Spinal cord (tissue), 10 donors: Measurements from ENCODE around the gene TNNT2. TPM values are rescaled to one million over a fixed set of nuclear protein-coding genes. Genes with fewer than 3 reads are reported as not detected.
A peak's percentile ranks its signal among the peaks of the same experiment; 100 is the strongest.

ENCODE experiments used
- DNase-seq, 6 donors: peaks; one replicate each; pipeline versions ENCODE4 v3.0.0 to v3.0.0-alpha.2; 2013 to 2015; ENCODE audit warnings: low spot score in 6 of 6, low read depth in 4 of 6
- H3K27ac ChIP-seq: one replicate; pipeline ENCODE4 v1.5.1; 2013; ENCODE audit warnings: low read depth, low read length, control low read depth
- H3K27me3 ChIP-seq: one replicate; pipeline ENCODE4 v1.6.1; 2013; ENCODE audit warnings: low read length; ENCODE audit not compliant: control insufficient read depth, insufficient read depth
- H3K36me3 ChIP-seq: one replicate; pipeline ENCODE4 v1.6.1; 2013; ENCODE audit warnings: low read length; ENCODE audit not compliant: control insufficient read depth, insufficient read depth
- H3K4me1 ChIP-seq: one replicate; pipeline ENCODE4 v1.6.1; 2013; ENCODE audit warnings: low read length; ENCODE audit not compliant: control insufficient read depth, insufficient read depth
- H3K4me3 ChIP-seq: one replicate; pipeline ENCODE4 v1.5.1; 2013; ENCODE audit warnings: low read depth, low read length, control low read depth
- H3K9me3 ChIP-seq: one replicate; pipeline ENCODE4 v1.6.1; 2013; ENCODE audit warnings: low read length; ENCODE audit not compliant: control insufficient read depth, insufficient read depth
- WGBS: methylation state at CpG from one replicate; pipeline ENCODE4 v1.1.5; 2013; ENCODE audit warnings: missing lambda C conversion rate; ENCODE audit not compliant: insufficient coverage; 5-methylcytosine and 5-hydroxymethylcytosine counted together
- polyA plus RNA-seq, 2 donors: library from polyadenylated mRNA; unstranded; fragments of 120-200 nt; gene quantifications; one replicate each; pipeline ENCODE4 v1.2.1, GENCODE V29; 2013; ENCODE audit not compliant: insufficient read length in 2 of 2
- total RNA-seq, 2 donors: library from RNA; depleted of rRNA in 1 of 2; stranded (reverse); fragments of 120-200 nt in 1 of 2; fragments of >200 nt in 1 of 2; gene quantifications; one replicate each; pipeline versions ENCODE4 v1.2.3 to v1.2.4, GENCODE V29; 2013 to 2014
- donor health status: healthy.

Gene TNNT2
- total and polyA plus RNA-seq, 4 donors = 1.4 to 23.4 (median 4.6) TPM

GRCh38 chr1:201404722-201405483, 27.4 kb upstream of the TNNT2 start:
- Histone ChIP-seq H3K27me3 (peaks cover 29% of the 10 kb centered on the region), H3K9me3 (no peaks in the 10 kb centered on the region), H3K36me3 (no peaks in the 10 kb centered on the region), H3K27ac (no peak overlapping the region), H3K4me1 (peaks cover 11% of the 10 kb centered on the region), H3K4me3 (no peak overlapping the region)
- WGBS = 88% methylated on average over 6 of the region's 11 CpGs
- no peak for DNase-seq

DNA sequence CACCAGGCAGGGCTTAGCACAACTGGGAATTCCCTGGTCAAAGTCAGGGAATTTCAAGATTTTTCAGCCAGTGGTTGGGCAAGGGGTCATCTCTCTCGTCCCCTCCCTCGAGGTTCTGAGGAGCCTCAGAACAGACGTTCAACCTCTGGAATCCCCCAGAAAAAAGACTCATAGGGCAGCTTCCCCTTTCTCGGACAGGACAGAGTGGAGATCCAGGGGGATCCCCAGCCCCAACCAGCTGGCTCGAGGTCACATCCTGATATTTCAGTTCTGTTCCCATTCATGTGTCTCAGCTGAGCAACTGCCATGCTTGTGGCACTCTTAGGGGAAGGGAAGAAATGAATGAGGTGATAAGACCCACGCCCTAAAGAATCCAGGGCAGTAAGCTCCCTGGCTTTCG, 26.6 kb upstream of the TNNT2 start:
- no peak overlapping the region for H3K4me3 ChIP-seq
- H3K27ac ChIP-seq = no peak overlapping the region
- peaks cover 37% of the 10 kb centered on the region for H3K27me3 ChIP-seq
- no peak for DNase-seq
- 78% methylated on average over 5 of the region's 7 CpGs for WGBS
- H3K4me1 ChIP-seq = peaks cover 19% of the 10 kb centered on the region
- no peaks in the 10 kb centered on the region for H3K36me3 ChIP-seq
- no peaks in the 10 kb centered on the region for H3K9me3 ChIP-seq

DNA sequence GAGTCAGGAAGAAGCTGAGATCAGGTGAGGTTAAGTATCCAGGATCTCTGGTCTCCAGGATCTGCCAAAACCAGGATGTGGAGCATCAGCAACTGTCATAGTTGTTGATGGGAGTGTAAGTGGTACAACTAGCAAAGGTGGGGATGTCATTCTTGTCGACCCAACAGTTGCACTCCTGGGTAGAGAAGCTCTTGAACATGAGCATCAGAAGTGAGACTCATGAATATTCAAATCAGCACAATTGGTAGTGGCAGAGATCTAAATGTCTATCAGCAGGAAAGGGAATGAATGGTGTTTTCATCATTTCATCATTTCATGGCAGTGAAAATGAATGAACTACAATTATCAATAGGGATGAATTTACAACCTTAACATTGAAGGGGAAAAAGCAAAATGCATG, 25.9 kb upstream of the TNNT2 start:
- Histone ChIP-seq H3K27me3 (peaks cover 44% of the 10 kb centered on the region), H3K9me3 (no peaks in the 10 kb centered on the region), H3K4me1 (peaks cover 22% of the 10 kb centered on the region), H3K27ac (no peak overlapping the region), H3K36me3 (no peaks in the 10 kb centered on the region), H3K4me3 (no peak overlapping the region)
- DNase-seq = no peak
- 63% methylated on average over 1 of the region's 1 CpG for WGBS

DNA sequence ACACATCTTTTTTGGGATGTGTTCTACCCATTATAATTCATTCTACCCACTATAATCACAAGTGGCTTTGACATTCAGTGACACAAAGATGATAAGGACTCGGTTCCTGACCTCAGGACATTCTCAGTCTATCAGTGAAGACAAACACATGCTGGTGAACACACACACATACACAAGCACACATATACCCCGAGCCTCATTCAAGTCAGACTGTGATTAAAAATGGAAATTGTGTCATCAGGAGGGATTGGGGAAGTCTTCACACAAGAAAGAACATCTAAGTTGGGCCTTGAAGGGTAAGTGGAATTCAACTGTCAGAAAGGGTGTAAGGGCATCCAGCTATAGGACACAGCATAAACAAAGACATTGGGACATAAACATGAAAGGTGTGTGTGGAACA, 24.2 kb upstream of the TNNT2 start:
- H3K4me1 ChIP-seq = peaks cover 22% of the 10 kb centered on the region
- H3K27me3 ChIP-seq = peaks cover 50% of the 10 kb centered on the region
- no CpG with 5 or more reads among the region's 2 CpGs for WGBS

DNA sequence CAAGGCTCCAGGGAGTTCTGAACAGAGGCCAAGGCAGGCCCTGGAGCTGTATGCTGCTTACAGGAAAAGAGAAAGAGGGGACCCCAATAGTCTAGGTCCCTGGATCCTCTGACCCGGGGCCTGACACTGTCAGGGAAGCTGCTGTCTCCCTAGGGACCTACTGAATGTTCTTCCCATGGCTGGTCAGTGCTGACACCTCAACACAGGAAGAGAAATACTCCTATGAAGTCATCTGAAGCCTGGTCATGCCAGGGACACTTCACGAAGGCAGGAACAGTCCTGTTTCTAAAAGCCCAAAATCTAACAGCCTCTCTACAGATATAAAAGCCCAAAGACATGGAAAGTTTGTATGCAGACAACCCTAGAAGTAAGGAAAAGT, 23.4 kb upstream of the TNNT2 start:
- Histone ChIP-seq H3K36me3 (no peaks in the 10 kb centered on the region), H3K27ac (no peak overlapping the region), H3K9me3 (no peaks in the 10 kb centered on the region), H3K27me3 (peaks cover 50% of the 10 kb centered on the region), H3K4me1 (peaks cover 24% of the 10 kb centered on the region), H3K4me3 (no peak overlapping the region)
- DNase-seq = no peak
- no CpG with 5 or more reads among the region's 2 CpGs for WGBS

More for the DNA sequence above, 24.2 kb upstream of the TNNT2 start:
- Histone ChIP-seq H3K36me3 (no peaks in the 10 kb centered on the region), H3K4me3 (no peak overlapping the region), H3K27ac (no peak overlapping the region), H3K9me3 (no peaks in the 10 kb centered on the region)
- DNase-seq = no peak

GRCh38 chr1:201400212-201400851, 22.9 kb upstream of the TNNT2 start:
- WGBS = 88% methylated on average over 11 of the region's 11 CpGs
- Histone ChIP-seq H3K9me3 (no peaks in the 10 kb centered on the region), H3K27me3 (peaks cover 50% of the 10 kb centered on the region), H3K4me1 (peaks cover 24% of the 10 kb centered on the region), H3K27ac (no peak overlapping the region), H3K4me3 (no peak overlapping the region), H3K36me3 (no peaks in the 10 kb centered on the region)
- no peak for DNase-seq

DNA sequence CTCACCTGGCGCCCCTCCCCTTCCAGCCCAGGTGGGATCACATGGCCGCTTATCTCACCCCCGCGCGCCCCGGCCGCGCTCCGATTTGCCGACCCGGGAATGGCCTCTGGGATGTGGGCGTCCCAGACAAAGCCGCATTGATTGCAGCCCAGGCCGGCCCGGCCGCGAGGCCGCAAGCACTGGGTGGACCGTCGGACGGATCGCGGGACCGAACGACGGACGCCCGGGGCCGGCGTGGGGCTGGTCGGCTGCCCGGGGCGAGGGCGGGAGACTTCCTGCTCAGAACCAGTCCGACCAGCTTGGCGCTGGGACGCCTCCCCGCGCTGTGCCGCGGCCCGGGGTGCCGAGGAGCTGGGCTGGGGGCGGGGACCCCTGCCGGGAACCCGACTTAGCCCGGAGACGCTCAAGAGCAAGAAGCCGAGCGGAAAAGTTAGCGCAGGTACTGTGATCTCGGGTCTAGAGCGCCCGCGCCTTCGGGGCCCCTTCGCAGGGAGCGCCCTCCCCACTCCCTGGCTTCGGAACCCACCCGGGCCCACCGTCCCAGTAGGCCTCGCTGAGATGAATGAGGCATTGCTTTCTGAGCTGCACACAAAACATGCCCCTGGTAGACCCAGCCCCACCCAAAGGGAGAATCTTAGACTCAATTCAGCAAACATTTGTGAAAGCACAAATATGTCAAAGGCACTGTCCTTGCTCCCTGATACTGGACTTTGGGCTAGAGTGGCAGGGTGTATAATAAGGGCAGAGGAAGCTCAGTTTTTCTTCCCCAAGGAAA, 22.1 kb upstream of the TNNT2 start:
- DNase-seq = peak in 1 of 6 donors; percentile 30
- H3K4me1 ChIP-seq = peaks cover 24% of the 10 kb centered on the region
- 3% methylated on average over 61 of the region's 62 CpGs for WGBS
- H3K4me3 ChIP-seq = no peak overlapping the region
- no peak overlapping the region for H3K27ac ChIP-seq
- H3K27me3 ChIP-seq = peaks cover 49% of the 10 kb centered on the region
- H3K36me3 ChIP-seq = no peaks in the 10 kb centered on the region
- H3K9me3 ChIP-seq = no peaks in the 10 kb centered on the region

GRCh38 chr1:201399018-201399351, 21.5 kb upstream of the TNNT2 start, which contains the start of gene LAD1:
LAD1 (minus strand) TSS chr1:201399324; CDS start chr1:201399306, 18 bp downstream.
- Histone ChIP-seq H3K27ac (no peak within 1 kb of the TSS), H3K9me3 (no peaks in the 10 kb centered on the region), H3K27me3 (peaks cover 49% of the 10 kb centered on the region), H3K4me3 (no peak within 1 kb of the TSS), H3K36me3 (no peaks in the 10 kb centered on the region), H3K4me1 (peaks cover 24% of the 10 kb centered on the region)
- DNase-seq = no peak
- 6% methylated on average over 25 of the region's 25 CpGs for WGBS

GRCh38 chr1:201397675-201398074, 20.2 kb upstream of the TNNT2 start:
- no peaks in the 10 kb centered on the region for H3K36me3 ChIP-seq
- no peaks in the 10 kb centered on the region for H3K9me3 ChIP-seq
- H3K27ac ChIP-seq = no peak overlapping the region
- peaks cover 45% of the 10 kb centered on the region for H3K27me3 ChIP-seq
- DNase-seq = no peak
- H3K4me1 ChIP-seq = peaks cover 24% of the 10 kb centered on the region
- 100% methylated on average over 1 of the region's 2 CpGs for WGBS
- H3K4me3 ChIP-seq = no peak overlapping the region
